Keratinocyte (primary cell): Measurements from ENCODE around the gene AXL. TPM values are rescaled to one million over a fixed set of nuclear protein-coding genes. Genes with fewer than 3 reads are reported as not detected.

Source experiments
- DNase-seq: peaks from one replicate; pipeline ENCODE4 v3.0.0-alpha.2; 2011; ENCODE audit warnings: low read depth, missing footprints, low spot score
- FAIRE-seq: peaks from 2 replicates; lab custom pipeline; 2011; peaks lifted over from hg19 to GRCh38; lab: Jason Lieb, UNC
- H2AFZ ChIP-seq: 2 replicates; pipeline ENCODE4 v1.6.0; 2012; ENCODE audit warnings: low read length, control low read depth, inconsistent platforms; ENCODE audit not compliant: control insufficient read depth
- H3K27ac ChIP-seq: 2 replicates; pipeline ENCODE4 v1.5.1; 2011; ENCODE audit warnings: low read length; ENCODE audit not compliant: control insufficient read depth, insufficient read depth
- H3K27me3 ChIP-seq: 3 replicates; pipeline ENCODE4 v1.6.0; 2011; ENCODE audit warnings: low read length; ENCODE audit not compliant: control insufficient read depth, insufficient read depth; ENCODE audit errors: extremely low read depth
- H3K36me3 ChIP-seq, 2 experiments: 2 replicates in 1 of 2; 3 replicates in 1 of 2; pipeline ENCODE4 v1.5.1; 2011; ENCODE audit warnings: low read length in 2 of 2, mild to moderate bottlenecking in 1 of 2; ENCODE audit not compliant: control insufficient read depth in 2 of 2, insufficient read depth in 2 of 2; ENCODE audit errors: extremely low read depth in 1 of 2
- H3K4me1 ChIP-seq: 3 replicates; pipeline ENCODE4 v1.5.1; 2011; ENCODE audit warnings: low read length; ENCODE audit not compliant: control insufficient read depth, insufficient read depth; ENCODE audit errors: extremely low read depth
- H3K4me2 ChIP-seq: 3 replicates; pipeline ENCODE4 v1.6.0; 2011; ENCODE audit warnings: low read depth, low read length; ENCODE audit not compliant: control insufficient read depth, insufficient read depth; ENCODE audit errors: extremely low read depth
- H3K4me3 ChIP-seq, 3 experiments: fragments of 200-600 bp in 1 of 3; sonication (generic) in 1 of 3; 2 replicates in 2 of 3; 3 replicates in 1 of 3; pipeline ENCODE4 v1.5.1; 2011 to 2016; ENCODE audit warnings: low read length in 3 of 3, mild to moderate bottlenecking in 3 of 3, control low read depth in 2 of 3, inconsistent platforms in 1 of 3, low read depth in 1 of 3, mixed read lengths in 1 of 3, mixed run types in 1 of 3, moderate library complexity in 1 of 3; ENCODE audit not compliant: control insufficient read depth in 2 of 3, insufficient read depth in 2 of 3; ENCODE audit errors: extremely low read depth in 1 of 3
- H3K79me2 ChIP-seq: 2 replicates; pipeline ENCODE4 v1.6.0; 2012; ENCODE audit warnings: low read length; ENCODE audit not compliant: control insufficient read depth, insufficient read depth
- H3K9ac ChIP-seq: 3 replicates; pipeline ENCODE4 v1.6.0; 2011; ENCODE audit warnings: low read length; ENCODE audit not compliant: control insufficient read depth, insufficient read depth; ENCODE audit errors: extremely low read depth
- H3K9me1 ChIP-seq: 3 replicates; pipeline ENCODE4 v1.6.0; 2011; ENCODE audit warnings: low read length; ENCODE audit not compliant: control insufficient read depth, insufficient read depth; ENCODE audit errors: extremely low read depth
- H3K9me3 ChIP-seq: 2 replicates; pipeline ENCODE4 v1.5.1; 2012; ENCODE audit warnings: low read depth, low read length; ENCODE audit not compliant: control insufficient read depth
- H4K20me1 ChIP-seq: 3 replicates; pipeline ENCODE4 v1.6.0; 2011; ENCODE audit warnings: low read length; ENCODE audit not compliant: control insufficient read depth, insufficient read depth; ENCODE audit errors: extremely low read depth
- EZH2 ChIP-seq: IDR thresholded peaks from one replicate; pipeline ENCODE4 v1.6.1; 2012; ENCODE audit warnings: inconsistent platforms, mild to moderate bottlenecking, low read length, moderate library complexity
- dilution Hi-C: fragments of 300-500 bp; cut with MboI; formaldehyde crosslinking; loops from one replicate; pipeline ENCODE4 v1.7.0; 2020; ENCODE audit warnings: low sequenced_read_pairs; ENCODE audit not compliant: extremely low pct_ligation_motif_present
- polyA plus RNA-seq, 5 experiments: library from polyadenylated mRNA; depleted of rRNA in 3 of 5; stranded (reverse) in 3 of 5; stranded (forward) in 1 of 5; unstranded in 1 of 5; fragments of >200 nt; gene quantifications; 1 replicate in 1 of 5; 2 replicates in 3 of 5; 3 replicates in 1 of 5; pipeline versions ENCODE4 v1.2.1 to v1.2.3, GENCODE V29; 2011 to 2012; ENCODE audit warnings: missing spikeins in 2 of 5, low read depth in 1 of 5, low replicate concordance in 1 of 5
- TF ChIP-seq, protein P1 (sequence below), 3 experiments: IDR thresholded peaks in 1 of 3; conservative IDR thresholded peaks in 1 of 3; optimal IDR thresholded peaks in 1 of 3; 2 replicates in 2 of 3; 3 replicates in 1 of 3; pipeline versions ENCODE3 to v1.5.1; 2011; ENCODE audit warnings: low read length in 3 of 3, mild to moderate bottlenecking in 3 of 3, moderate library complexity in 2 of 3, control low read depth in 1 of 3, inconsistent platforms in 1 of 3; ENCODE audit not compliant: insufficient read depth in 2 of 3; ENCODE audit errors: extremely low read depth in 1 of 3

Gene AXL
- polyA plus RNA-seq, 1 donor (not counting 4 experiments of a cell fraction or from before 2014, with no cell fraction given), result 21.7 TPM

DNA sequence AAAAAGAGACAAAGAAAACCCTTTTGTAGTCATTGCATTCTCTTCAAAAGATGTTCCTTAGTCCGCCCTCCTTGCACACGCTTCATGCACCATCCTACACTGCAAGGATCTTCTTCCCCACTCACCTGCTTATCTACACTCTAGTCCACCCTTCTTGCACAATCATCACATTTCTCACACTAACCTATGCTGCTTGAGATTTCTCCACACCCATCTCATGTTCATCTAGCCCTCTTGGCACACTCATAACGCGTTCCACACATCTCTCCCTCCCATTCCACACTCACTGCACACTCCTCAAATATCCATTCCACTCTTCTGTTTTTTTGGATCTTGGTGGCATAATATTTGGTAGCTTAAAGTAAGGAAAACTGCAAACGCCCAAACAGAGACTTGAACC is 22.8 kb downstream of the AXL start:
- Histone ChIP-seq H3K4me3 (no peak overlapping the region), H3K9ac (no peak overlapping the region), H3K27ac (no peak overlapping the region), H2AFZ (no peak overlapping the region), H3K9me3 (no peaks in the 10 kb centered on the region), H3K4me1 (no peaks in the 10 kb centered on the region), H3K36me3 (peaks cover 9 to 19% of the 10 kb centered on the region in 2 experiments), H3K9me1 (no peaks in the 10 kb centered on the region), H4K20me1 (no peaks in the 10 kb centered on the region), H3K79me2 (no peaks in the 10 kb centered on the region), H3K27me3 (no peaks in the 10 kb centered on the region), H3K4me2 (no peak overlapping the region)
- TF ChIP-seq EZH2, result no peak
- dilution Hi-C loops, result no loop called here
- FAIRE-seq (no peak), DNase-seq (no peak)

DNA sequence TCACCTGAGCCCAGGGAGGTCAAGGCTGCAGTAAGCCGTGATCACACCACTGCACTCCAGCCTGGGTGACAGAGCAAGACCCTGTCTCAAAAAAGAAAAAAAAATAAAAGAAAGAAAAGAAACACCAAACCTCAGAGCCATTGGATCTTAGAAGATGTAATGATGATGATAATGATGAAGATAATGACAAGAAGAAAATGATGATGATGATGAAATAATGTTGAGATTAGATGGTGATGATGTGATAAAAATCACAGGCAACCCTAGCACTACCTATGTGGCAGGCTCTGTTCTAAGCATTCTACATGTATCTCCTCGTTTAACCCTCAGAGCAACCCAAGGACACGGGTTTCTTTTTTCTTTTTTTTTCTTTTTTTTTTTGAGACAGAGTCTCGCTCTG is 25.1 kb downstream of the AXL start:
- Histone ChIP-seq H3K9ac (no peak overlapping the region), H4K20me1 (no peaks in the 10 kb centered on the region), H3K79me2 (no peaks in the 10 kb centered on the region), H3K4me1 (no peaks in the 10 kb centered on the region), H3K36me3 (peaks cover 13 to 30% of the 10 kb centered on the region in 2 experiments), H3K27ac (no peak overlapping the region), H3K4me2 (no peak overlapping the region), H2AFZ (no peak overlapping the region), H3K4me3 (no peak overlapping the region), H3K27me3 (no peaks in the 10 kb centered on the region), H3K9me3 (no peaks in the 10 kb centered on the region), H3K9me1 (no peaks in the 10 kb centered on the region)
- no peak for DNase-seq
- no peak for FAIRE-seq
- TF ChIP-seq EZH2, result no peak
- TF ChIP-seq, protein P1, sequence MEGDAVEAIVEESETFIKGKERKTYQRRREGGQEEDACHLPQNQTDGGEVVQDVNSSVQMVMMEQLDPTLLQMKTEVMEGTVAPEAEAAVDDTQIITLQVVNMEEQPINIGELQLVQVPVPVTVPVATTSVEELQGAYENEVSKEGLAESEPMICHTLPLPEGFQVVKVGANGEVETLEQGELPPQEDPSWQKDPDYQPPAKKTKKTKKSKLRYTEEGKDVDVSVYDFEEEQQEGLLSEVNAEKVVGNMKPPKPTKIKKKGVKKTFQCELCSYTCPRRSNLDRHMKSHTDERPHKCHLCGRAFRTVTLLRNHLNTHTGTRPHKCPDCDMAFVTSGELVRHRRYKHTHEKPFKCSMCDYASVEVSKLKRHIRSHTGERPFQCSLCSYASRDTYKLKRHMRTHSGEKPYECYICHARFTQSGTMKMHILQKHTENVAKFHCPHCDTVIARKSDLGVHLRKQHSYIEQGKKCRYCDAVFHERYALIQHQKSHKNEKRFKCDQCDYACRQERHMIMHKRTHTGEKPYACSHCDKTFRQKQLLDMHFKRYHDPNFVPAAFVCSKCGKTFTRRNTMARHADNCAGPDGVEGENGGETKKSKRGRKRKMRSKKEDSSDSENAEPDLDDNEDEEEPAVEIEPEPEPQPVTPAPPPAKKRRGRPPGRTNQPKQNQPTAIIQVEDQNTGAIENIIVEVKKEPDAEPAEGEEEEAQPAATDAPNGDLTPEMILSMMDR (optimal IDR thresholded peaks at IDR 0.05 in 1 of 3, IDR thresholded peaks at IDR 0.05 in 1 of 3, conservative IDR thresholded peaks at IDR 0.05 in 1 of 3; ENCODE audit: extremely low read depth in 1 of 3, insufficient read depth in 2 of 3, low read length in 3 of 3), result no peak
- dilution Hi-C loops, result no loop called here

DNA sequence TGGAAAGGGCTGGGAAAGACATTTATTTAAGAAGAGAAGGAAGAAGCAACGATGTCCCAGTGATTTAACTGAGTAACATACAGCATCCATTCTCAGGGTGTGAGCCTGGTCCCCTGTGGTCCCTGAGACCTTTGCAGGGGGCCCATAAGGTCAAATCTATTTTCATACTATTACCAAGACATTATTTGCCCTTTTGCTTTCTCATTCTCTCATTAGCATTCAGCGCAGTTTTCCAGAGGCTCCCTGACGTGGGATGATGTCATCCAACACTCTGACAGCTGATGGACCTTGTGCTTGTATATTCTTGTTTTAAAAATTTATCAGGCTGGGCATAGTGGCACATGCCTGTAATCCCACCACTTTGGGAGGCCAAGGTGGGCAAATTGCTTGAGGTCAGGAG is 26.8 kb downstream of the AXL start:
- TF ChIP-seq, protein P1 (optimal IDR thresholded peaks at IDR 0.05 in 1 of 3, IDR thresholded peaks at IDR 0.05 in 1 of 3, conservative IDR thresholded peaks at IDR 0.05 in 1 of 3; ENCODE audit: extremely low read depth in 1 of 3, insufficient read depth in 2 of 3, low read length in 3 of 3), result no peak
- TF ChIP-seq EZH2, result no peak
- H4K20me1 ChIP-seq, result no peaks in the 10 kb centered on the region
- dilution Hi-C loops, result no loop called here
- H2AFZ ChIP-seq, result no peak overlapping the region
- H3K79me2 ChIP-seq, result no peaks in the 10 kb centered on the region
- H3K4me3 ChIP-seq, result no peak overlapping the region
- H3K36me3 ChIP-seq, result peaks cover 15 to 42% of the 10 kb centered on the region in 2 experiments
- no peak overlapping the region for H3K4me2 ChIP-seq
- no peaks in the 10 kb centered on the region for H3K9me1 ChIP-seq
- no peaks in the 10 kb centered on the region for H3K27me3 ChIP-seq
- no peak overlapping the region for H3K9ac ChIP-seq
- FAIRE-seq (no peak), DNase-seq (no peak)
- no peaks in the 10 kb centered on the region for H3K4me1 ChIP-seq
- H3K9me3 ChIP-seq, result no peaks in the 10 kb centered on the region
- H3K27ac ChIP-seq, result no peak overlapping the region
